ENCODE measurements around the gene C2.

DNA sequence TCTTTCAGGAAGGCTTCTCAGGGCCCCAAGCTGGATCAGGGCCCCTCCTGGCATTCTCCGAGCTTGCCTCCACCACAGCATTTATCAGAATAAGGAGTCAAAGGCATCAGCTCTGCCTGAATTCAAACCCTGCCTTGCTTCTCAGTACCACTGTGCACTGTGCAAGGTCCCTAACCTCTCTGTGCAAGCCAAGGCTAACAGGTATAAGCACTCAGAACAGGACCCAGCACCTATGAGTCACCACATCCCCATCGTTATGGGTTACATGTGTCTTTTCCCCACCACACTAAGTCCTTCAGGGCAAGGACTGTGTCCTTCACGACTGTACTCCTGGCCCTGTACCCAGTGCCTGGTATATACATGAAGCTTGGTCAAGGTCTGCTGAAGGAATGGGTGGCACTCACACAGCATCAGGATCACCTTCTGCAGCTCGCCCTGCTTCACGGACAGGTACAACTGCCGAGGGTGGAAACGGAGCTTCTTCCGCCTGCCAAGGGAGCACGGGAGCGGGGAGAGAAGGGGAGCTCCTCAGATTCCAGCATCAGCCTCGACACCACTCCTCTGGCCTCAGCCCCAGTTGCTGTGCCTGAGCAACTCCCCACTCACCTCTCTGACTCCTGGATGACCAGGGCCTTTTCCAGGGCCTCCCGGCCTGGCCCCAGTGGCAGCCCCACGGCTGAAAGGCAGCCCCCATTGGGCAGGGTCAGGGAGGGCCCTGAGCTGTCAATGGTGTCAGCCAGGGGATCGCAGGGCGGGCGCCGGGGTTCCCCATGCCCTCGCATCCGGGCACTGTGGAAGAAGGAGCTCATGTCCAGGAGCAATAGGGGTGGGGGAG, 40.1 kb upstream of the C2 start:
- TF ChIP-seq CTCF (conservative IDR thresholded peaks at IDR 0.05) (no peak), EZH2 (IDR thresholded peaks at IDR 0.05; ENCODE audit: low read depth) (no peak)

All from PC-9 (cell line).